HepG2 (cell line): ENCODE results near the gene GINM1.

Experiments
- ATF7 ChIP-seq, 2 experiments: fragments of 450-650 bp in 1 of 2; sonication (generic) in 1 of 2; formaldehyde crosslinking in 1 of 2; IDR thresholded peaks; 2 replicates each; pipeline versions ENCODE4 v1.4.0 to v1.6.1; 2016 to 2020; ENCODE audit warnings: antibody characterized with exemption in 1 of 2, mild to moderate bottlenecking in 1 of 2, missing genetic modification reagents in 1 of 2
- CAMTA2 ChIP-seq: sonication (generic); formaldehyde crosslinking; IDR thresholded peaks from 2 replicates; pipeline ENCODE4 v1.4.0; 2020; ENCODE audit warnings: mild to moderate bottlenecking, missing genetic modification reagents, borderline replicate concordance
- CCAR2 ChIP-seq: fragments of 200-400 bp; formaldehyde crosslinking; optimal IDR thresholded peaks from 2 replicates; pipeline ENCODE3; 2018; ENCODE audit warnings: low read depth, mild to moderate bottlenecking, low read length, moderate library complexity
- EZH2 ChIP-seq: conservative IDR thresholded peaks from 2 replicates; pipeline ENCODE4 v1.6.1; 2012; ENCODE audit warnings: mild to moderate bottlenecking, low read depth, low read length, moderate library complexity
- TCF12 ChIP-seq, 2 experiments: fragments of 450-650 bp in 1 of 2; sonication (generic) in 1 of 2; formaldehyde crosslinking in 1 of 2; IDR thresholded peaks; 2 replicates each; pipeline versions ENCODE4 v1.6.1 to v1.8.0; 2017 to 2022; ENCODE audit warnings: antibody characterized with exemption in 1 of 2, mild to moderate bottlenecking in 1 of 2, missing genetic modification reagents in 1 of 2, moderate library complexity in 1 of 2
- ZNF34 ChIP-seq: sonication (generic); formaldehyde crosslinking; IDR thresholded peaks from 2 replicates; pipeline ENCODE4 v1.4.0; 2020; ENCODE audit warnings: mild to moderate bottlenecking, missing genetic modification reagents, borderline replicate concordance
- ZNF879 ChIP-seq: sonication (generic); formaldehyde crosslinking; IDR thresholded peaks from 2 replicates; pipeline ENCODE4 v1.8.1; 2023; ENCODE audit warnings: missing genetic modification reagents

DNA sequence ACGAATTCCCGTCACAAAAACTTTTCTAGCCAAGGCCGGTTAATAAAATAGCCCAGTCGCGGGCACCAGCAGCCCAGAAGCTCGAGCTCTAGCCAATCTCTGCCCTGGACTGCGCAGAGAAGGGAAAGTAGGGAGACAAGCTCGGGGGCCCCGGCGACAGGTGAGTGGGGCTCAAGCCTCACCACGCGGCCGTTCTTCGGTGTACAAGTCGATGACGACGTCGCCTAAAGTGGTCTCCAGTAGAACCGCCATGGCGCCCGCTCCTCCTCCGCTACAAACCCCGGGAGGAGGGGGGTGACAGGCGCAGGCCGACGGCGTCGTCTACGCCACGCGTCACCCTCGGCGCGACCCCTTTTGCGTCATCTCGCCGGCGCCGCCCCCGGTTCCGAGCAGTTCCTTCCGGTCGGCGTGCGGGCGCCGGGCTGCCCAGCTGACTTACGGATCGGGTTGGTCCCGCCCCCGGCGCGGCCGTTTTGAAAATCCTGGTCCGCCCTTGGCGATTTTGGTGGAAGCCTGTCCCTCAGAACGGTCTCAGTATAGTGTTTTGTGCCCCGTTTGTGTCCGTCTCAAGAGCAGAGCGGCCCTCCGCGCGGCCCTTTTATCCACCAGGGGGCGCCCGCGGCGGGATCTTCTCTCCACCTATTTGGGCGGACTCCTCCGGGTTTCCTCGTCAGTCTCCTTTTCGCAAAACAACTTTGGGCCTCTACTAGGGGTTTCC, 20.3 kb upstream of the GINM1 start, which contains the start of gene PPIL4:
- peak; percentile 80 for TF ChIP-seq ZNF34 (CRISPR knock-in tag)
- no peak for TF ChIP-seq CCAR2
- TF ChIP-seq ZNF879 (CRISPR knock-in tag): no peak; the same call in 1 of the 2 replicates
- TF ChIP-seq CAMTA2: peak; percentile 92
- TF ChIP-seq EZH2: no peak
- TF ChIP-seq ATF7 (IDR thresholded peaks at IDR 0.05): no peak
- no peak; the same call in 1 of the 2 replicates for TF ChIP-seq ATF7 (CRISPR knock-in tag; IDR thresholded peaks at IDR 0.05)
- no peak for TF ChIP-seq TCF12 (IDR thresholded peaks at IDR 0.05)
- no peak for TF ChIP-seq TCF12 (CRISPR knock-in tag; IDR thresholded peaks at IDR 0.05)
